ENCODE measurements around the gene COL23A1.
"Not testable (repeated sequence)": the region's sequence is repeated elsewhere in the genome, so short reads cannot be mapped to it uniquely, and the experiment has no call there.

The COL23A1 gene

GRCh38 chr5:178203670-178204181 lies 386.5 kb downstream of the COL23A1 start:
- H3K27ac Mint-ChIP-seq, result peak overlapping the region; percentile 93
- H3K4me3 Mint-ChIP-seq, result peak overlapping the region; percentile 89
- no peaks in the 10 kb centered on the region for H3K27me3 Mint-ChIP-seq
- H3K9me3 Mint-ChIP-seq, result no peaks in the 10 kb centered on the region
- peaks cover 29% of the 10 kb centered on the region for H3K36me3 Mint-ChIP-seq
- peak; percentile 4 for ATAC-seq
- peaks cover 28% of the 10 kb centered on the region for H3K4me1 Mint-ChIP-seq

GRCh38 chr5:178202541-178202940 lies 387.7 kb downstream of the COL23A1 start:
- peaks cover 19% of the 10 kb centered on the region for H3K36me3 Mint-ChIP-seq
- no peak overlapping the region for H3K27ac Mint-ChIP-seq
- no peak for ATAC-seq
- peaks cover 19% of the 10 kb centered on the region for H3K4me1 Mint-ChIP-seq
- H3K4me3 Mint-ChIP-seq, result peak overlapping the region; percentile 59
- peaks cover 2% of the 10 kb centered on the region for H3K9me3 Mint-ChIP-seq
- no peaks in the 10 kb centered on the region for H3K27me3 Mint-ChIP-seq

- Mint-ChIP-seq H3K4me1 (peaks cover 13% of the 10 kb centered on the region), H3K9me3 (peaks cover 3% of the 10 kb centered on the region), H3K36me3 (peaks cover 16% of the 10 kb centered on the region), H3K27me3 (no peaks in the 10 kb centered on the region), H3K4me3 (no peak overlapping the region), H3K27ac (no peak overlapping the region)
- ATAC-seq, result no peak
These were observed 388.3 kb downstream of the COL23A1 start for GRCh38 chr5:178201927-178202235.

- no peak for ATAC-seq
- peaks cover 3% of the 10 kb centered on the region for H3K9me3 Mint-ChIP-seq
These were observed 388.8 kb downstream of the COL23A1 start for GRCh38 chr5:178201221-178201926.

GRCh38 chr5:178199581-178200434 lies 390.4 kb downstream of the COL23A1 start:
- H3K27ac Mint-ChIP-seq, result no peak overlapping the region
- H3K4me1 Mint-ChIP-seq, result no peaks in the 10 kb centered on the region
- peaks cover 3% of the 10 kb centered on the region for H3K9me3 Mint-ChIP-seq
- H3K36me3 Mint-ChIP-seq, result peaks cover 5% of the 10 kb centered on the region
- no peak for ATAC-seq
- H3K27me3 Mint-ChIP-seq, result peaks cover 5% of the 10 kb centered on the region
- H3K4me3 Mint-ChIP-seq, result no peak overlapping the region

More at GRCh38 chr5:178201221-178201926, 388.8 kb downstream of the COL23A1 start:
- Mint-ChIP-seq H3K4me3 (no peak overlapping the region), H3K27me3 (no peaks in the 10 kb centered on the region), H3K27ac (no peak overlapping the region), H3K4me1 (peaks cover 8% of the 10 kb centered on the region), H3K36me3 (peaks cover 13% of the 10 kb centered on the region)

GRCh38 chr5:178198706-178199105 lies 391.5 kb downstream of the COL23A1 start:
- Mint-ChIP-seq H3K4me3 (no peak overlapping the region), H3K27me3 (peaks cover 16% of the 10 kb centered on the region), H3K27ac (no peak overlapping the region), H3K9me3 (peaks cover 3% of the 10 kb centered on the region), H3K4me1 (no peaks in the 10 kb centered on the region), H3K36me3 (no peaks in the 10 kb centered on the region)
- ATAC-seq, result no peak

GRCh38 chr5:178198151-178198550 lies 392.0 kb downstream of the COL23A1 start:
- H3K4me1 Mint-ChIP-seq, H3K36me3 Mint-ChIP-seq, H3K27ac Mint-ChIP-seq: not testable (repeated sequence)

GRCh38 chr5:178196986-178197385 lies 393.2 kb downstream of the COL23A1 start:
- H3K4me3 Mint-ChIP-seq, result no peak overlapping the region
- peaks cover 6% of the 10 kb centered on the region for H3K9me3 Mint-ChIP-seq
- no peak for ATAC-seq
- no peaks in the 10 kb centered on the region for H3K4me1 Mint-ChIP-seq
- peaks cover 33% of the 10 kb centered on the region for H3K27me3 Mint-ChIP-seq
- no peak overlapping the region for H3K27ac Mint-ChIP-seq
- H3K36me3 Mint-ChIP-seq, result peaks cover 6% of the 10 kb centered on the region

More at GRCh38 chr5:178198151-178198550, 392.0 kb downstream of the COL23A1 start:
- not testable (repeated sequence) for H3K9me3 Mint-ChIP-seq, ATAC-seq, H3K4me3 Mint-ChIP-seq
- peaks cover 21% of the 10 kb centered on the region for H3K27me3 Mint-ChIP-seq

GRCh38 chr5:178196281-178196812 lies 393.8 kb downstream of the COL23A1 start:
- Mint-ChIP-seq H3K27me3 (peaks cover 35% of the 10 kb centered on the region), H3K36me3 (peaks cover 6% of the 10 kb centered on the region), H3K27ac (no peak overlapping the region), H3K4me1 (no peaks in the 10 kb centered on the region), H3K4me3 (no peak overlapping the region), H3K9me3 (peaks cover 6% of the 10 kb centered on the region)
- no peak for ATAC-seq

GRCh38 chr5:178194026-178194425 lies 396.2 kb downstream of the COL23A1 start:
- no peak overlapping the region for H3K4me3 Mint-ChIP-seq
- ATAC-seq, result no peak

GRCh38 chr5:178193251-178193809 lies 396.9 kb downstream of the COL23A1 start:
- Mint-ChIP-seq H3K27ac (no peak overlapping the region), H3K27me3 (peaks cover 53% of the 10 kb centered on the region), H3K36me3 (peaks cover 6% of the 10 kb centered on the region), H3K9me3 (peaks cover 6% of the 10 kb centered on the region), H3K4me3 (no peak overlapping the region), H3K4me1 (no peaks in the 10 kb centered on the region)
- no peak for ATAC-seq

More at GRCh38 chr5:178194026-178194425, 396.2 kb downstream of the COL23A1 start:
- Mint-ChIP-seq H3K9me3 (peaks cover 6% of the 10 kb centered on the region), H3K27ac (no peak overlapping the region), H3K4me1 (no peaks in the 10 kb centered on the region), H3K27me3 (peaks cover 46% of the 10 kb centered on the region), H3K36me3 (peaks cover 6% of the 10 kb centered on the region)

- H3K4me1 Mint-ChIP-seq, result no peaks in the 10 kb centered on the region
- no peak overlapping the region for H3K27ac Mint-ChIP-seq
- peaks cover 6% of the 10 kb centered on the region for H3K9me3 Mint-ChIP-seq
- peaks cover 57% of the 10 kb centered on the region for H3K27me3 Mint-ChIP-seq
- H3K36me3 Mint-ChIP-seq, result peaks cover 6% of the 10 kb centered on the region
- no peak for ATAC-seq
- H3K4me3 Mint-ChIP-seq, result no peak overlapping the region
These were observed 397.4 kb downstream of the COL23A1 start for GRCh38 chr5:178192787-178193186.

GRCh38 chr5:178192244-178192643 lies 397.9 kb downstream of the COL23A1 start:
- H3K27me3 Mint-ChIP-seq, result peaks cover 57% of the 10 kb centered on the region
- no peaks in the 10 kb centered on the region for H3K4me1 Mint-ChIP-seq
- no peak for ATAC-seq
- peaks cover 6% of the 10 kb centered on the region for H3K36me3 Mint-ChIP-seq
- H3K27ac Mint-ChIP-seq, result no peak overlapping the region
- H3K9me3 Mint-ChIP-seq, result peaks cover 3% of the 10 kb centered on the region
- H3K4me3 Mint-ChIP-seq, result peak overlapping the region; percentile 10

GRCh38 chr5:178191661-178192060 lies 398.5 kb downstream of the COL23A1 start:
- no peaks in the 10 kb centered on the region for H3K4me1 Mint-ChIP-seq
- peaks cover 6% of the 10 kb centered on the region for H3K36me3 Mint-ChIP-seq
- H3K27me3 Mint-ChIP-seq, result peaks cover 57% of the 10 kb centered on the region
- H3K4me3 Mint-ChIP-seq, result no peak overlapping the region
- no peak for ATAC-seq
- H3K27ac Mint-ChIP-seq, result no peak overlapping the region
- peaks cover 3% of the 10 kb centered on the region for H3K9me3 Mint-ChIP-seq

- Mint-ChIP-seq H3K9me3 (peaks cover 3% of the 10 kb centered on the region), H3K27me3 (peaks cover 48% of the 10 kb centered on the region), H3K4me1 (no peaks in the 10 kb centered on the region), H3K4me3 (no peak overlapping the region), H3K36me3 (peaks cover 6% of the 10 kb centered on the region), H3K27ac (no peak overlapping the region)
- no peak for ATAC-seq
These were observed 400.8 kb downstream of the COL23A1 start for GRCh38 chr5:178189433-178189832.

Measured in stimulated activated memory B cell treated with anti-CD40 and anti-IgM and Interleukin-4, amounts not matched to agents 10 μg/mL and 1 μg/mL and 100 μg/mL, for 72 hours (primary cell).